Cardiac septum (tissue), 1 donor: ENCODE data around the gene PPFIBP1. TPM values are rescaled to one million over a fixed set of nuclear protein-coding genes. Genes with fewer than 3 reads are reported as not detected.

Source experiments
- DNase-seq: peaks from one replicate; pipeline ENCODE4 v3.0.0-alpha.2; 2020; ENCODE audit warnings: low spot score
- intact Hi-C: fragments of 100-400 bp; cut with DNase I; formaldehyde crosslinking; loops from one replicate; pipeline ENCODE4 v1.14.0; 2022
- long read RNA-seq: library from polyadenylated mRNA; unstranded; transcript quantifications from one replicate; pipeline ENCODE4 v2.0.0, GENCODE V29; 2021
- total RNA-seq: library from RNA; stranded (reverse); fragmentation: NEBNext Ultra II Directional; extraction: Animal tissue kit (Norgen Biotek cat#: 25700); gene quantifications from one replicate; pipeline ENCODE4 v1.2.1, GENCODE V29; 2021
- donor health status: DM: no; HTN: no; CAD: no.

PPFIBP1 gene
- 219 TPM for total RNA-seq
- long read RNA-seq, full-length matches to known transcripts: 10 of 148 reads
- long read RNA-seq, partial matches to known transcripts: 56 of 148 reads
- long read RNA-seq, other reads (novel, unspliced or antisense): 82 of 148 reads

- intact Hi-C loops: loop anchor here (2.0 to 10.0 kb wide), 5 partner anchors 27 to 111 kb away; no protein-coding TSS in a partner anchor
- peak; percentile 100 for DNase-seq
Observed at GRCh38 chr12:27523642-27524493, at the start of gene PPFIBP1. PPFIBP1 (plus strand) TSS chr12:27524206; CDS start chr12:27633397, 109,191 bp downstream.

GRCh38 chr12:27474344-27474743 is 49.7 kb upstream of the PPFIBP1 start:
- intact Hi-C loops: no loop called here
- no peak for DNase-seq

DNA sequence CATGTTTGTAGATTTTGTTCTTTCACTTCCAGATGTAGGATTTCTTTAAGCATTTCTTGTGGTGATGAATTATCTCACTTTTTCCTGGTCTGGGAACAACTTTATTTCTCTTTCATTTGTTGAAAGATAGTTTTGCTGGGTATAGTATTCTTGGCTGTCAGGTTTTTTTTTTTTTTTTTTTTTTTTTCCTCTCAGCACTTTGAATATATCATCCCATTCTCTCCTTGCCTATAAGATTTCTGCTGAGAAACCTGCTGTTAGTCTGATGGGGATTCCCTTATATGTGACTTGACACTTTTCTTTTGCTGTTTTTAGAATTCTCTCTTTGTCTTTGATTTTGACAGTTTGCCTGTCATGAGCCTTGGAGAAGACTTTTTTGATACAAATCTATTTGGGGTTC is 47.0 kb upstream of the PPFIBP1 start:
- no peak for DNase-seq
- intact Hi-C loops: no loop called here

DNA sequence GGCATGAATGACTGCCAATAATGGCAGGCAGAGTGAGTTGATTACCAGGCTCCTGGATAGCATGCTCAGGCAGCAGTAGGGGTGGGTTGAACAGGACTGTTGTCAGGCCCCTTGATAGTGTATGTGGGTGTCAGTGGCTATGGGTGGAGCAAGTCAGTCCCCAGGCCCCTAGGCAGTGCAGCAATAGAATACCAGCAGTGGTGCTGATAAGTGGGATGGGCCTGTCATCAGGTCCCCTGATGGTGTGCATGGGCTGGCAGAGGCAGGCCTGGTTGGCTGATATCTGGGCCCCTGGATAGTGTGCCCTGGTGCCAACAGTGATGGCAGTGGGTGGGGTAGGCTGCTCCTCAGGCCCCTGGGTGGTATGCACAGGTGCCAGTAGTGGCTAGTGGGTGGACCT is 45.1 kb upstream of the PPFIBP1 start:
- DNase-seq: no peak
- intact Hi-C loops: no loop called here

DNA sequence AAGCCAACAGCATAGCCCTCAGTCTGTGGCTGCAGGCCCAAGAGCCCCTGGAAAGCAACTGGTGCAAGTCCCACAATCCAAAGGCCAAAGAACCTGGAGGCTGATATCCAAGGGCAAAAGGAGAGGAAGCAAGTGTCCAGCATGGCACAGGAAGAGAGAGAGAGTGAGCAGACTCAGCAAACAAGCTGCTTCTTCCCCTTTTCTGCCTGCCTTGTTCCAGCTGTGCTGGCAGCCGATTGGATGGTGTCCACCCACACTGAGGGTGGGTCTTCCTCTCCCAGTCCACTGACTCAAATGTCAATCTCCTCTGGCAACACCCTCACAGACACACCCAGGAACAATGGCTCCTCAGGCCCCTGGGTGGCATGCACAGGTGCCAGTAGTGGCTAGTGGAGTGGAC is 44.0 kb upstream of the PPFIBP1 start:
- intact Hi-C loops: no loop called here
- no peak for DNase-seq

DNA sequence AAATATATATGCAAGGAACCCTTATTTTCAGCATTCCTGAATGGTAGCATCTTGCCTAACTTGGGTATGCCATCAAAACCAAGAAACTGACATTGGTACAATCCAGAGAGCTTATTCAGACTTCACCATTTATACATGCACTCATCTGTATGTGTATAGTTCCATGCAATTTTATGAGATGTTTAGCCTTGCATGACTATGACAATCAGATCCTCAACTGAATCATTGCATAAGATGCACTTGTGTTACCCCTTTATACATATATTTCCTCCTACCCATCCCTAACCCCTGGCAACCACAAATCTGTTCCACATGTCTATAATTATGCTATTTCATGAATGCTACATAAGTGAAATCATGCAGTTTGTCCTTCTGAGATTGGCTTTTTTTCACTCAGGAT is 37.0 kb upstream of the PPFIBP1 start:
- intact Hi-C loops: no loop called here
- DNase-seq: no peak

DNA sequence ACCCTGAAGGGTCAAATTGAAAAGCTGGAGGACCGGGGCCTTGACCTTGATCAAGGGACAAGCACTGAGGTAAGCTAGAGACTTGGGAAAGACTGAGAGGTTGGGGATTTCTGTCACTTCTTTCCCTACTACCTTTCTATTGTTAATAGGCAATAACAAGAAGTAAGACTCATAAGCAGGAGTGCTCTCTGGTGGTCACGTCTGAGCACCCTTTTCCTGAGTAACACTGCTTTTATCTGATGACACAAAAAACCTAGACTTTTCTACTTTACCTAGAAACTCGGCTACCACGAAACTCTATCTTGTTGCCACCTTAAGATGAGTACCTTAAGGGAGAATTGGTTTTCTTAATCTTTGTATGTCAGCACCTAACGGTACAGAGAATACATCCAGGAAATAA is 35.5 kb upstream of the PPFIBP1 start:
- DNase-seq: no peak
- intact Hi-C loops: no loop called here

GRCh38 chr12:27491226-27491625 is 32.8 kb upstream of the PPFIBP1 start:
- no peak for DNase-seq
- intact Hi-C loops: no loop called here

DNA sequence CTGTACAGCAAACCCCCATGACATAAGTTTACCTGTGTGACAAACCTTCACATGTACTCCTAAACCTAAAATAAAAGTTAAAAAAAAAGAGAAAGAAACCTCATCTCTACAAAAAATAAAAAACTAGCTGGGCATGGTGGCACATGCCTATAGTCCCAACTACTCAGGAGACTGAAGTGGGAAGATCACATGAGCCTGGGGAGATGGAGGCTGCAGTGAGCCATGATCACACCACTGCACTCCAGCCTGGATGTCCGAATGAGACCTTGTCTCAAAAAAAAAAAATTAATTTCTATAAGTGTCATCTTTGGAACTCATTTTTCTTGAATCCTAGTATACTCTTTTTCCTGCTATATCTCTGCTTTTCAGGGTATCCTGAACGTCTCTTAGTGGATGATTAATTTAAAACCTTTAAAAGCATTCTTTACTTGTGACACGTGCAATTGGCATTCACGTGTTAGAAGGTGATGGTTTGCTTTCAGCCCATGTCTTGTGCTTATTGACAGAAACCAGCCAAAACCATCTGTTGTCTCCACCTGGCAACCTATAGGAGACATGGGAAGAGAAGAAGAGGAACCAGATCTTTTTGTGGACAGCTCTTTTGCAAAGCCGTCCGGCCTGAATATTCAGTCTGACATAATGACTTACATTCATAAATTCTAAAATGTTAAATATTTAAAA is 30.6 kb upstream of the PPFIBP1 start:
- no peak for DNase-seq
- intact Hi-C loops: no loop called here

GRCh38 chr12:27497446-27497845 is 26.6 kb upstream of the PPFIBP1 start:
- DNase-seq: no peak
- intact Hi-C loops: no loop called here

- intact Hi-C loops: no loop called here
- no peak for DNase-seq
Observed at GRCh38 chr12:27498149-27498548, 25.9 kb upstream of the PPFIBP1 start.

DNA sequence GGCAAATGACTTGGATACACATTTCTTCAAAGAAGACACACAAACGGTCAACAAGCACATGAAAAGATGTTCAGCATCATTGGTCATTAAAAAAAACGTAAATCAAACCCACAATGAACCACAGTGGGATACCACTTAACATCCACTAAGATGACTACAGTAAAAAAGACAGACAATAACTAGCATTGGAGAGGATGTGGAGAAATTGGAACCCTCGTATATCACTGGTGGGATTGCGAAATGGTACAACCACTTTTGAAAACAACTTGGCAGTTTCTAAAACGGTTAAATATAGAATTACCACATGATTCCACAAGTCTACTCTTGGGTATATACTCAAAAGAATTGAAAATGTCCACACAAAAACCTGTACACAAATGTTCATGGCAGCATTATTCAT is 25.2 kb upstream of the PPFIBP1 start:
- intact Hi-C loops: no loop called here
- no peak for DNase-seq

GRCh38 chr12:27499377-27499776 is 24.6 kb upstream of the PPFIBP1 start:
- no peak for DNase-seq
- intact Hi-C loops: no loop called here

- intact Hi-C loops: no loop called here
- no peak for DNase-seq
Observed at GRCh38 chr12:27500546-27500945, 23.5 kb upstream of the PPFIBP1 start.

GRCh38 chr12:27502021-27502435 is 22.0 kb upstream of the PPFIBP1 start:
- DNase-seq: no peak
- intact Hi-C loops: no loop called here

- DNase-seq: no peak
- intact Hi-C loops: no loop called here
Observed at GRCh38 chr12:27504507-27504906, 19.5 kb upstream of the PPFIBP1 start.

- DNase-seq: no peak
- intact Hi-C loops: no loop called here
Observed at GRCh38 chr12:27505109-27505508, 18.9 kb upstream of the PPFIBP1 start.

DNA sequence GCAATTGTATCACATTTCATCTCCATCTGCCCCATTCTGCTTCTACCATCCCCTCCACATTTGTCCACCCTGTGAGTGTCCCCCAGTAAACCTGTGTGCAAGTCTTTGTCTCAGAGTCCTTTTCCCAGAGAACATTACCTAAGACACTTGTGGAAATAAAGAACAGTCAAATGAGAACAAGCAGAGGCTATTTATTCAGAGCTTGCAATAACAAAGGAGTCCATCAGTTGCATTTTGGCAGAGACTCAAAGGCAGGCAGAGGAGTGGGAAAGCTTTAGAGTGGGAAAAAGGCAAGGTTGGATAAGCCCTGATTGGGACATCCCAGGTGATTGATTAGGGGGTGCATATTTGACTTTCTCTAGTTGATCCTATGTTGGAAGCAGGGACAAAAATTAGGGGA is 18.2 kb upstream of the PPFIBP1 start:
- no peak for DNase-seq
- intact Hi-C loops: no loop called here

DNA sequence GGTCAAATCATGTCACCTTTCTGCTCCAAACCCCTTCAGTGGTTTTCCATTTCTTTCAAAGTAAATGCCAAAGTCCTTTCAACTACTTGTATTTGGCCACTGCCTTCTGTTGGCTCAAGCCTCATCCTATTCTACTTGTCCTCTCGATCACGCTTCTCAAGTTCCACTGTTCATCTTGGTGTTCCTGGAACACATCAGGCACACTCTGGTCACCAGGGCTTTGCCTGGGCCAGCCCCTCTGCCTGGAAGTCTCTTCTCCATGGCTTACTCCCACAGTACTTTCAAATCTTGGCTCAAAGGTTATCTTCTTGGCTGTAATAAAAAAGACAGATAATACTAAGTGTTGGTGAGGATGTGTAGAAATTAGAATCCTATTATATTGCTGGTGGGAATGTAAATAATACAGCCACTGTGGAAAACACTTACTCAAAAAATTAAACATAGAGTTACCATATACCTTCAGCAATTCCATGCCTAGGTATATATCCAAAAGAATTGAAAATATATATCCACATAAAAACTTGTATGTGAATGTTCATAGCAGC is 17.3 kb upstream of the PPFIBP1 start:
- DNase-seq: no peak
- intact Hi-C loops: no loop called here

DNA sequence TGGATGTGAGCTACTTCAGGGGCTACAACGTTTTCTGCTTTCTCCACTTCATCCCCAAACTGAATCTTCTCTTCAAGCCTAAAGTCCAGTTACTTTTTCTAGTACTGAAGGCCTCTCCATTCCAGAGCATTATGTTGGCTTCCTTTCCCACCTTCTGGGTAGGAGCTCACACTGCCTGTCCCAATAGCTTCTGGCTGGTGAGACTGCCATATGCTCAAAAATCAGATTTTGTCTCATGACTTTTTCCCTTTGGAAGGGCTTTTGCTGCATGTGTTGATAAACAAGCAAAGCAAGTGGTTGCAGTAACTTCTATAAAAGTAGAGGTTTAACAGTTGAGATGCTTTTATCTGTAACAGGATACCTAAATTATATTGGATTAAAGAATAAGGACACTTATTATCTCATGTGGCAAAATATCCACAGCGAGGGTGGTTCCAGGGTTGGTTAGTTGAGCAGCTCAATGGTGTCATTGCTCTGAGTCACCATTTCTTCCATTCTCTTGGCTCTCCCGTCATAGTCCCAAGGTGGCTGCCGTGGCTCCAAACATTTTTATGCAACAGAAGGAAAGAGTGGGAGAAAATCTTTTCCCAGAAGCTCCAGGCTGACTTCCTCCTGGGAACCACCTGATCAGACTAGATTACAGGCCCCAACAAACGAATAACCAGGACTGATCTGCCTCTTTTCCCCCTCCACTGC is 15.1 kb upstream of the PPFIBP1 start:
- intact Hi-C loops: no loop called here
- no peak for DNase-seq
